K562 (cell line): Measurements from ENCODE around the gene ATP8A1.

Source experiments
- BRF1 ChIP-seq: IDR thresholded peaks from 3 replicates; pipeline ENCODE4 v1.6.1; 2011; ENCODE audit warnings: borderline replicate concordance, mild to moderate bottlenecking; ENCODE audit not compliant: insufficient read length; ENCODE audit errors: extremely low read depth
- ELF1 ChIP-seq: fragments of 200-800 bp; sonication (Bioruptor generic); IDR thresholded peaks from 2 replicates; pipeline ENCODE4 v1.6.1; 2016; ENCODE audit warnings: missing genetic modification characterization, missing compliant biosample characterization
- GABPA ChIP-seq: fragments of 200-800 bp; sonication (Bioruptor generic); conservative IDR thresholded peaks from 2 replicates; pipeline ENCODE4 v1.6.1; 2016; ENCODE audit warnings: low read depth, missing genetic modification characterization, missing compliant biosample characterization
- GMEB1 ChIP-seq: fragments of 250-450 bp; sonication (Bioruptor Pico); IDR thresholded peaks from 2 replicates; pipeline ENCODE4 v1.4.0; 2020; ENCODE audit warnings: mild to moderate bottlenecking
- MTF1 ChIP-seq: fragments of 250-450 bp; sonication (Bioruptor Pico); IDR thresholded peaks from 2 replicates; pipeline ENCODE4 v1.9.0; 2021; ENCODE audit warnings: moderate library complexity, mild to moderate bottlenecking, inconsistent platforms, borderline replicate concordance
- NCOA6 ChIP-seq: fragments of 450-650 bp; IDR thresholded peaks from 2 replicates; pipeline ENCODE4 v1.6.1; 2017; ENCODE audit warnings: mild to moderate bottlenecking
- RBM15 ChIP-seq: fragments of 200-400 bp; formaldehyde crosslinking; IDR thresholded peaks from 2 replicates; pipeline ENCODE4 v1.6.1; 2018; ENCODE audit warnings: mild to moderate bottlenecking, low read length, moderate library complexity; ENCODE audit not compliant: insufficient read depth
- STAT5B ChIP-seq: fragments of 250-450 bp; sonication (Bioruptor Pico); IDR thresholded peaks from 2 replicates; pipeline ENCODE4 v1.8.0; 2021; ENCODE audit warnings: mild to moderate bottlenecking, inconsistent platforms
- ZBTB2 ChIP-seq: fragments of 450-650 bp; IDR thresholded peaks from 2 replicates; pipeline ENCODE4 v1.6.1; 2016; ENCODE audit warnings: antibody characterized with exemption
- ZFP36 ChIP-seq: fragments of 150-350 bp; IDR thresholded peaks from 2 replicates; pipeline ENCODE4 v1.6.1; 2018; ENCODE audit warnings: low read length, low read depth; ENCODE audit not compliant: partially characterized antibody
- ZNF384 ChIP-seq: IDR thresholded peaks from 2 replicates; pipeline ENCODE4 v1.6.1; 2012; ENCODE audit warnings: low read depth, low read length, improper control_type of control experiment

- TF ChIP-seq NCOA6 (no peak), ZBTB2 (no peak), MTF1 (CRISPR knock-in tag) (no peak), STAT5B (CRISPR knock-in tag) (no peak), ZFP36 (no peak), GABPA (no peak), RBM15 (no peak), GMEB1 (CRISPR knock-in tag) (no peak), ZNF384 (no peak), BRF1 (no peak), ELF1 (tag) (no peak)
These were observed 266.1 kb downstream of the ATP8A1 start for GRCh38 chr4:42390622-42391354.
